Mucosa of stomach (tissue), 1 donor: ENCODE measurements around the gene HIGD2B.
"Not testable (repeated sequence)": the region's sequence is repeated elsewhere in the genome, so short reads cannot be mapped to it uniquely, and the experiment has no call there.

Experiments
- H3K27me3 ChIP-seq: one replicate; pipeline ENCODE4 v1.7.0; 2013; ENCODE audit warnings: mild to moderate bottlenecking, low read length; ENCODE audit not compliant: control insufficient read depth, insufficient read depth
- H3K36me3 ChIP-seq: one replicate; pipeline ENCODE4 v1.7.0; 2013; ENCODE audit warnings: low read length; ENCODE audit not compliant: control insufficient read depth, insufficient read depth
- H3K4me1 ChIP-seq: one replicate; pipeline ENCODE4 v1.7.0; 2013; ENCODE audit warnings: mild to moderate bottlenecking, low read length; ENCODE audit not compliant: control insufficient read depth, insufficient read depth
- H3K4me3 ChIP-seq: one replicate; pipeline ENCODE4 v1.7.0; 2013; ENCODE audit warnings: low read length
- H3K9ac ChIP-seq: one replicate; pipeline ENCODE4 v1.7.0; 2013; ENCODE audit warnings: mild to moderate bottlenecking, low read length, moderate library complexity
- H3K9me3 ChIP-seq: one replicate; pipeline ENCODE4 v1.7.0; 2013; ENCODE audit warnings: mild to moderate bottlenecking, low read length, moderate library complexity; ENCODE audit not compliant: control insufficient read depth
- donor health status: Pancreatic carcinoma.

Gene HIGD2B

GRCh38 chr15:72626153-72626552 is 59.8 kb downstream of the HIGD2B start:
- not testable (repeated sequence) for H3K9ac ChIP-seq, H3K4me1 ChIP-seq, H3K27me3 ChIP-seq, H3K9me3 ChIP-seq, H3K4me3 ChIP-seq, H3K36me3 ChIP-seq
